ENCODE measurements around the gene ZNF75A. TPM values are rescaled to one million over a fixed set of nuclear protein-coding genes. Genes with fewer than 3 reads are reported as not detected.

ZNF75A gene
- total RNA-seq, 2 donors from 2014 or later: 34.9 to 41.5 TPM

DNA sequence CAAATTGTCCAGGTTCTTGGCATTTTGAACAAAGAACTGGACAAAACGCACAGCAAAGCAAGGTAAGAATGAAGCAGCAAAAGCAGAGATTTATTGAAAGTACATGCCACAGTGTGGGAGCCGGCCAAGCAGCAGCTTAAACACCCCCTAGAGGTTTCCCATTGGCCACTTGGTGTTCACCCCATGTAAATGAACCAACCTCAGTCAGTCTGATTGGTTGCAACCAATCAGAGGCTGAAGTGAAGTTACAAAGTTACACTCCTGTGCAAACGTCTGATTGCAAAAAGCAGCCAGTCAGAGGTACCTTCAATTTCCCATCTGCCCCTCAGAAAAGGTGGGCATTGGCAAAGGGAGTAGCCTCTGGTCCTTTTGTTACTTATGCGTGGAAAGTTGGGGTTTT, 30.8 kb upstream of the ZNF75A start:
- no peak for DNase-seq (ENCODE audit: low spot score)
- Histone ChIP-seq H3K27ac (no peak overlapping the region), H3K4me1 (replicated peaks) (no peaks in the 10 kb centered on the region), H3K9me3 (no peaks in the 10 kb centered on the region), H3K27me3 (replicated peaks; ENCODE audit: insufficient read depth) (no peaks in the 10 kb centered on the region), H3K36me3 (no peaks in the 10 kb centered on the region), H3K4me3 (no peak overlapping the region)
- intact Hi-C loops (cut with DNase I): no loop called here
- TF ChIP-seq POLR2AphosphoS5 (IDR thresholded peaks at IDR 0.05) (no peak), POLR2A (IDR thresholded peaks at IDR 0.05) (no peak)
- TF ChIP-seq, protein P1, sequence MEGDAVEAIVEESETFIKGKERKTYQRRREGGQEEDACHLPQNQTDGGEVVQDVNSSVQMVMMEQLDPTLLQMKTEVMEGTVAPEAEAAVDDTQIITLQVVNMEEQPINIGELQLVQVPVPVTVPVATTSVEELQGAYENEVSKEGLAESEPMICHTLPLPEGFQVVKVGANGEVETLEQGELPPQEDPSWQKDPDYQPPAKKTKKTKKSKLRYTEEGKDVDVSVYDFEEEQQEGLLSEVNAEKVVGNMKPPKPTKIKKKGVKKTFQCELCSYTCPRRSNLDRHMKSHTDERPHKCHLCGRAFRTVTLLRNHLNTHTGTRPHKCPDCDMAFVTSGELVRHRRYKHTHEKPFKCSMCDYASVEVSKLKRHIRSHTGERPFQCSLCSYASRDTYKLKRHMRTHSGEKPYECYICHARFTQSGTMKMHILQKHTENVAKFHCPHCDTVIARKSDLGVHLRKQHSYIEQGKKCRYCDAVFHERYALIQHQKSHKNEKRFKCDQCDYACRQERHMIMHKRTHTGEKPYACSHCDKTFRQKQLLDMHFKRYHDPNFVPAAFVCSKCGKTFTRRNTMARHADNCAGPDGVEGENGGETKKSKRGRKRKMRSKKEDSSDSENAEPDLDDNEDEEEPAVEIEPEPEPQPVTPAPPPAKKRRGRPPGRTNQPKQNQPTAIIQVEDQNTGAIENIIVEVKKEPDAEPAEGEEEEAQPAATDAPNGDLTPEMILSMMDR (IDR thresholded peaks at IDR 0.05): no peak
- 27% methylated on average over 4 of the region's 4 CpGs for WGBS

DNA sequence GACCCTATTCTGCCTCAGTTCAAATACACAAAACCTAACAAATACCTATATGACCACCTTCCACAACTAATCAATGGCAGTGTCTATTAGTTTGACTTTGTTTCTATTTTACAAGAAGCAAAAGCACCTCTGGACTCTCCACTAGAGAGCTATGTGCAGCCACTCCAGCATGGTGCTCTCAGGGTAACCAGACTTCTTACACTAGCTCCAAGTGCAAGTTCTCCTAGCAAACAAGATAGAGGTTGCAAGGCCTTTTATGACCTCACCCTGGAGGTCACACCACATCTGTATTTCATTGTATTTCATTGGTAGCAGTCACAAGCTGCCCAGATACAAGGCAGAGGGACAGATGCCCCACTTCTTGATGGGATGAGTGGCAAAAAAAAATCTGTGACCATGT, 30.4 kb upstream of the ZNF75A start:
- intact Hi-C loops (cut with DNase I): no loop called here

DNA sequence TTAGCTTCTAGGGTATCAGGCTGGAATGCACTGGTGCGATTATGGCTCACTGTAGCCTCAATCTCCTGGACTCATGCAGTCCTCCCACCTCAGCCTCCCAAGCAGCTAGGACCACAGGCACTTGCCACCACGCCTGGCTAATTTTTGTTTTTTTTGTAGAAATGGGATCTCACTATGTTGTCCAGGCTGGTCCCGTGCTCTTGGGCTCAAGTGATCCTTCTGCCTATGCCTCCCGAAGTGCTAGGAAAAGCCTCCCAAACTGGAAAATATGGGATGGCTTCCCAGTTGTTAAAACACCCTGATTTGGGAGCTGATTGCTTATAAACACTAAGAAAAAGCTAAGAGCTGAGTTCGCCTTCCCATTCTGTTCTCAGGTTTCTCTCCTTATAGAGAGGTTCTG, 28.6 kb upstream of the ZNF75A start:
- no peak for TF ChIP-seq POLR2A (IDR thresholded peaks at IDR 0.05)
- TF ChIP-seq POLR2AphosphoS5 (IDR thresholded peaks at IDR 0.05): no peak
- TF ChIP-seq, protein P1 (IDR thresholded peaks at IDR 0.05): no peak
- Histone ChIP-seq H3K4me3 (no peak overlapping the region), H3K4me1 (replicated peaks) (no peaks in the 10 kb centered on the region), H3K9me3 (no peaks in the 10 kb centered on the region), H3K27me3 (replicated peaks; ENCODE audit: insufficient read depth) (no peaks in the 10 kb centered on the region), H3K36me3 (no peaks in the 10 kb centered on the region), H3K27ac (no peak overlapping the region)
- 89% methylated on average over 5 of the region's 5 CpGs for WGBS
- intact Hi-C loops (cut with DNase I): no loop called here
- no peak for DNase-seq (ENCODE audit: low spot score)

More for the DNA sequence above, 30.4 kb upstream of the ZNF75A start:
- no peak for TF ChIP-seq POLR2A (IDR thresholded peaks at IDR 0.05)
- TF ChIP-seq POLR2AphosphoS5 (IDR thresholded peaks at IDR 0.05): no peak
- TF ChIP-seq, protein P1 (IDR thresholded peaks at IDR 0.05): no peak
- Histone ChIP-seq H3K4me1 (replicated peaks) (no peaks in the 10 kb centered on the region), H3K27ac (no peak overlapping the region), H3K4me3 (no peak overlapping the region), H3K36me3 (no peaks in the 10 kb centered on the region), H3K27me3 (replicated peaks; ENCODE audit: insufficient read depth) (no peaks in the 10 kb centered on the region), H3K9me3 (no peaks in the 10 kb centered on the region)
- DNase-seq (ENCODE audit: low spot score): no peak

DNA sequence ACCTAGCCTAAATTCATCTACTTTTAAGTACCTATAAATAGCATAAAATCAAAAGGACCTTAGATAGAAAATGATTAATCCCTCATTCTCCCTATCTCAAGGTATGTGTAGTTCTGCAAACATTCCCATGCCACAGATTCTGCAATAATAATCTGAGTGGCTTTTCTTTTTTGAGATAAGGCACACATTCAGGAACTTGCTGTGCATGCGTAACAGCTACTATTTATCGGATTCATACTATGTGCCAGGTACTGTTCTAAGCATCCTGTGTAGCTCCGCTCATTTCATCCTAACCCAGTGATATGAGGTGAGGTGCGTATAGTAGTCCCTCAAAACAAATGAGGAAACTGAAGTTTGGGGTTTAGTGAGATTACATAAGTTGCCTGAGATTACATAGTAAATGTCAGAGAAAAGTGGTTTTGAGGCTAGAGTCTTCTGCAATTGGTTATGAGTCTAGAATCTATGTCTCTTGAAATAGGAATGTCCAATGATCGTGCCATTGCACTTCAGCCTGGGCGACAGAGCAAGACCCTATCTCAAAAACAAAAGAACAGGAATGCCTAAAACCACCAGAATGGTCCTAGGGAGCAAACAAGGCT, 24.0 kb upstream of the ZNF75A start:
- no peaks in the 10 kb centered on the region for H3K27me3 ChIP-seq (replicated peaks; ENCODE audit: insufficient read depth)
- no peak overlapping the region for H3K4me3 ChIP-seq
- peaks cover 9% of the 10 kb centered on the region for H3K4me1 ChIP-seq (replicated peaks)
- no peaks in the 10 kb centered on the region for H3K9me3 ChIP-seq
- DNase-seq (ENCODE audit: low spot score): no peak
- WGBS: 97% methylated on average over 6 of the region's 6 CpGs
- TF ChIP-seq POLR2A (IDR thresholded peaks at IDR 0.05): no peak
- TF ChIP-seq, protein P1 (IDR thresholded peaks at IDR 0.05): no peak
- TF ChIP-seq POLR2AphosphoS5 (IDR thresholded peaks at IDR 0.05): no peak
- intact Hi-C loops (cut with DNase I): loop anchor here (10.0 kb wide), 1 partner anchor 223 kb away; the partner anchor contains the start of gene CLUAP1
- peaks cover 3 to 5% of the 10 kb centered on the region in 2 donors for H3K36me3 ChIP-seq
- no peak overlapping the region for H3K27ac ChIP-seq

DNA sequence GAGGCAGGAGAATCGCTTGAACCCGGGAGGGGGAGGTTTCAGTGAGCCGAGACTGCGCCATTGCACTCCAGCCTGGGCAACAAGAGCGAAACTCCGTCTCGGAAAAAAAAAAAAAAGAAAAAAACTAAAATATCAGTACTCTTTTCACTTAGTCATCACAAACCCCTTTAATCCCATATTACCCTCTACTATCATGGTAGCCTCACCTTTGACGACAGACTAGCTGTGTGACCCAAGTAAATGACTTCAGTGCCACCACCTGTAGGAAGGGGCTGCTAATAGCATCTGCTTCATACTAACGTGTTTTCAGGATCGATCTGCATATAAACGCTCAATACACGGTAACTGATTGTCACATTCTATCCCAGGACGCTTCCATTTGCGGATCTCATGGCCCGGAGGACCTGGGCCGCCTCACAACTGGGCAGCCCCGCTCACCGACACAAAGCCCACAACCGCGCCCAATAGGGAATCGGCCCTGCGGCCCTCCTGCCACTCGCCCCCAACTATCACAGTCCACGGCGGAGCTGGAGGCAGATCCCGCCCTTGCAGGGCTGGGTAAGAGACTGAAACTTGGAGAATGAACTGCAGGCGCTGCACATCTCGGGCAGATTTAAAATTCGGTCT, 23.1 kb upstream of the ZNF75A start:
- intact Hi-C loops (cut with DNase I): loop anchor here (1.0 to 10.0 kb wide), 4 partner anchors 17 to 223 kb away; partner anchors contain the start of genes CLUAP1, TIGD7, ZNF200 and ZNF75A
- H3K27ac ChIP-seq: peak overlapping the region; percentile 98 to 99
- no peak for DNase-seq (ENCODE audit: low spot score)
- 14% methylated on average over 29 of the region's 29 CpGs for WGBS
- peaks cover 6 to 12% of the 10 kb centered on the region in 2 donors for H3K36me3 ChIP-seq
- no peaks in the 10 kb centered on the region for H3K27me3 ChIP-seq (replicated peaks; ENCODE audit: insufficient read depth)
- peaks cover 9% of the 10 kb centered on the region for H3K4me1 ChIP-seq (replicated peaks)
- peak overlapping the region; percentile 86 to 94 for H3K4me3 ChIP-seq
- no peaks in the 10 kb centered on the region for H3K9me3 ChIP-seq
- TF ChIP-seq POLR2A (IDR thresholded peaks at IDR 0.05): no peak
- TF ChIP-seq, protein P1 (IDR thresholded peaks at IDR 0.05): no peak
- TF ChIP-seq POLR2AphosphoS5 (IDR thresholded peaks at IDR 0.05): no peak
